ENCODE results near the gene TFAP2C.

Gene TFAP2C

GRCh38 chr20:56607061-56607704 lies 21.9 kb upstream of the TFAP2C start:
- DNase-seq (ENCODE audit: extremely low read depth, insufficient read length) = no peak
- Histone ChIP-seq H3K4me3 (replicated peaks; ENCODE audit: low read depth, low read length) (no peak overlapping the region), H3K36me3 (ENCODE audit: control insufficient read depth, insufficient read depth, low read length) (no peaks in the 10 kb centered on the region), H3K27me3 (replicated peaks; ENCODE audit: control insufficient read depth, insufficient read depth, low read length) (no peaks in the 10 kb centered on the region)
- TF ChIP-seq CTCF (IDR thresholded peaks at IDR 0.05; ENCODE audit: insufficient read depth, low read length, poor library complexity, severe bottlenecking) = no peak

DNA sequence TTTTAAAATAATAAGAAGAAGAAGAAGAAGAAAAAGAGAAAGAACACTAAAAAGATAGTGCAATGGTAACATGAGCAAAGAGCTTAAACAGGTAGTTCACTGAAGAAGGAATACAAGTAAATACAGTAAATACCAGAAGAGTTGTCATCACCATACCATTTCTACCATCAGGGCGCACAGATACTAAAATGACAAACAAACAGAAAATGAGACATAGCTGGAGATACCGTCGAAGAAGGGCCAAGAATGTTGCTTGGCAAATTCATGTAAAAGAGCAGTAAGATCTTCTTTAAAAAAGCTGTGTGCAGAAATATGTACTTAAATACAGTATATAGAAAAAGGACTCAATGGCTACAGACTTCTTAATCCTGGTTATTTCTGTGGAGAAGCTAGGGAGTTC lies 20.7 kb upstream of the TFAP2C start:
- no peak for DNase-seq (ENCODE audit: extremely low read depth, insufficient read length)
- H3K4me3 ChIP-seq (replicated peaks; ENCODE audit: low read depth, low read length) = no peak overlapping the region
- no peaks in the 10 kb centered on the region for H3K36me3 ChIP-seq (ENCODE audit: control insufficient read depth, insufficient read depth, low read length)
- TF ChIP-seq CTCF (IDR thresholded peaks at IDR 0.05; ENCODE audit: insufficient read depth, low read length, poor library complexity, severe bottlenecking) = no peak
- no peaks in the 10 kb centered on the region for H3K27me3 ChIP-seq (replicated peaks; ENCODE audit: control insufficient read depth, insufficient read depth, low read length)

DNA sequence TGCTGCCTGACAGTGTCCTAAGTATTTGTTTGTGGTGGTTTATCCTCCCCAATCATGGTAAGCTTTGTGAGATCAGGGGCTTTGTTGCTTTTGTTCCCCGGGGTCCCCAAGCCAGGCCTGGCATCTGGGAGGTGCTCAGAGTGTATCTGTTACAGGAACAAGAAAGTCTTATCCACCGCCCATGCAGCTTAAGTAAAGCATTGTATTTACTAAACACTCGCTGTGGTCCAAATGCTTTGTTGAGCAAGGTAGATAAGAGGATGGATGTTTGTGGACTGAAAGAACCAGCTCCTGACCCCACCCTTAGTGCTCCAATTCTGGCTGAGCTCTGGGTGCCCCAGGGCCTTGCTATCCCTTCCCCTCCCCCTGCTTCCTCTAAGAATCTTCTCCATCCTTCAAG lies 19.8 kb upstream of the TFAP2C start:
- no peak overlapping the region for H3K4me3 ChIP-seq (replicated peaks; ENCODE audit: low read depth, low read length)
- no peaks in the 10 kb centered on the region for H3K36me3 ChIP-seq (ENCODE audit: control insufficient read depth, insufficient read depth, low read length)
- no peaks in the 10 kb centered on the region for H3K27me3 ChIP-seq (replicated peaks; ENCODE audit: control insufficient read depth, insufficient read depth, low read length)
- no peak for TF ChIP-seq CTCF (IDR thresholded peaks at IDR 0.05; ENCODE audit: insufficient read depth, low read length, poor library complexity, severe bottlenecking)
- DNase-seq (ENCODE audit: extremely low read depth, insufficient read length) = no peak

DNA sequence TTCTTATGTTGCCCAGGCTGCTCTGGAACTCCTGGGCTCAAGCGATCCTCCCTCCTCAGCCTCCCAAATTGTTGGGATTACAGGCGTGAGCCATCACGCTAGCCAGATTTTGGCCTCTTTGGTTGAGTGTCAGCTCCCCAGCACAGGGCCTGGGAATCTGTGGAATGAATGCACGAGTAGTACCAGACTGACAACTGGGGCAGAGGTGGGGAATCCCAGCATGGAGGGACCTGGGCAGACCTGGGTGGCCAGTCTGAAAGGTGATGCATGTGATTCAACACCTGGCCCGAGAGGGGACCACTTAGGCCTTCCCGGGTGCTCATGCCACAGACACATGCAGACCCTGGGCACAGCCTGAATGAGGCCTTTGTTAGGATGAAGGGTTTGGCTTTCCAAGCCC lies 19.0 kb upstream of the TFAP2C start:
- Histone ChIP-seq H3K4me3 (replicated peaks; ENCODE audit: low read depth, low read length) (no peak overlapping the region), H3K27me3 (replicated peaks; ENCODE audit: control insufficient read depth, insufficient read depth, low read length) (no peaks in the 10 kb centered on the region), H3K36me3 (ENCODE audit: control insufficient read depth, insufficient read depth, low read length) (no peaks in the 10 kb centered on the region)
- TF ChIP-seq CTCF (IDR thresholded peaks at IDR 0.05; ENCODE audit: insufficient read depth, low read length, poor library complexity, severe bottlenecking) = no peak
- no peak for DNase-seq (ENCODE audit: extremely low read depth, insufficient read length)

DNA sequence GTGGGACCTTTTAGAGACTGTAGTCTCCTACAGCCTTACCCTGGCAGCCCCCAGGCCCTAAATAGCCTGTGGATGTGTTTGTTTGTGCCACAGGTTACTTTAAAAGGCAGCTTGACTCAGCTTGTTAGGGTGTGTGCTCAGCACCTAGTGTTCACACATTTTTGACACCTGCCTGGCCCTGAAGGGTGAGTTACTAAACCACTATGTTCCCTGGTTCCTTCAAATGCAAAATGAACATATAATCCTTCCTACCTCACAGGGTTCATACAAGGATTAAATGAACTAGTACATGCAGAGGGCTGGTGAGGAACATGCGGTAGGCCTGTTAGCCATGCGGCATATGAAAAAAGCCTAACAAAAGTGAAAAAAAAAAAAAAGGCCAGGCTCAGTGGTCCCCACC lies 14.9 kb upstream of the TFAP2C start:
- Histone ChIP-seq H3K36me3 (ENCODE audit: control insufficient read depth, insufficient read depth, low read length) (no peaks in the 10 kb centered on the region), H3K27me3 (replicated peaks; ENCODE audit: control insufficient read depth, insufficient read depth, low read length) (no peaks in the 10 kb centered on the region), H3K4me3 (replicated peaks; ENCODE audit: low read depth, low read length) (no peak overlapping the region)
- no peak for TF ChIP-seq CTCF (IDR thresholded peaks at IDR 0.05; ENCODE audit: insufficient read depth, low read length, poor library complexity, severe bottlenecking)
- DNase-seq (ENCODE audit: extremely low read depth, insufficient read length) = no peak

GRCh38 chr20:56616716-56617115 lies 12.4 kb upstream of the TFAP2C start:
- H3K36me3 ChIP-seq (ENCODE audit: control insufficient read depth, insufficient read depth, low read length) = no peaks in the 10 kb centered on the region
- DNase-seq (ENCODE audit: extremely low read depth, insufficient read length) = no peak
- no peak for TF ChIP-seq CTCF (IDR thresholded peaks at IDR 0.05; ENCODE audit: insufficient read depth, low read length, poor library complexity, severe bottlenecking)
- no peak overlapping the region for H3K4me3 ChIP-seq (replicated peaks; ENCODE audit: low read depth, low read length)
- no peaks in the 10 kb centered on the region for H3K27me3 ChIP-seq (replicated peaks; ENCODE audit: control insufficient read depth, insufficient read depth, low read length)

All from GM06990 (cell line).